ENCODE results near the gene OSCP1.
A peak's percentile ranks its signal among the peaks of the same experiment; 100 is the strongest.

Gene OSCP1

GRCh38 chr1:36400825-36401601 is 49.2 kb downstream of the OSCP1 start:
- DNase-seq = peak; percentile 19

DNA sequence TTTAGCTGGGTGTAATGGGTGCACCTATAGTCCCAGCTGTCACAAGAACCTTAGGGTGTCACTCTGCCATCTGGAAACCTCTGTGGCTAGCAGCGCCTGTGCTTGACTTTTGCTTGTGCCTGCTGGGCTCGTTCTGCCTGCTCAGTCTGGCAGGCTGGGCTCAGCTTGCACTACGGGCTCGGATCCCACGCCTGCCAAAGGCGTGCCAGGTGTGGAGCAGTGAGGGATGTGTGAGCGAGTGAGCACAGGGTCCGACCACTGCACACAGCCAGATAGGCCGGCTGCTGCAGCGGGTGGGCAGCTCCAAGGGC is 49.8 kb downstream of the OSCP1 start:
- no peak for DNase-seq

GRCh38 chr1:36398370-36398977 is 51.8 kb downstream of the OSCP1 start:
- DNase-seq = no peak

GRCh38 chr1:36397378-36398230 is 52.6 kb downstream of the OSCP1 start, which contains the start of gene LSM10:
LSM10 (minus strand) TSS chr1:36397908; CDS start chr1:36394129, 3,779 bp downstream.
- DNase-seq = peak; percentile 85

GRCh38 chr1:36397083-36397377 is 53.2 kb downstream of the OSCP1 start:
- no peak for DNase-seq

DNA sequence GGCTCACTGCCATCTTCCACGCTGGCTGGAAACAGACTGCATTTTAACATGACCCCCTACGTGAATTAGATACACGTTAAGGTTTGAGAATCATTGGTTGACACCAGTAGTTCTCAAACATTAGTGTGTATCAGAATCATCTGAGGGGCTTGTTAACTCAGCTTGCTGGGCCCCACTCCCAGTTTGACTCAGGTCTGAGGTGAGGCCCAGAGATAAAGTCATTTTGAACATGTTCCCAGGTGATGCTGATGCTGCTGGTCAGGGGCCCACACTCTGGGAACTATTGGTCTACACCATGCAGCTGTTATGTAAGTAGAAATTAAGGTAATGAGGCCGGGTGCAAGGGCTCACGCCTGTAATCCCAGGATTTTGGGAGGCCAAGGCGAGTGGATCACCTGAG is 53.9 kb downstream of the OSCP1 start:
- DNase-seq = no peak

DNA sequence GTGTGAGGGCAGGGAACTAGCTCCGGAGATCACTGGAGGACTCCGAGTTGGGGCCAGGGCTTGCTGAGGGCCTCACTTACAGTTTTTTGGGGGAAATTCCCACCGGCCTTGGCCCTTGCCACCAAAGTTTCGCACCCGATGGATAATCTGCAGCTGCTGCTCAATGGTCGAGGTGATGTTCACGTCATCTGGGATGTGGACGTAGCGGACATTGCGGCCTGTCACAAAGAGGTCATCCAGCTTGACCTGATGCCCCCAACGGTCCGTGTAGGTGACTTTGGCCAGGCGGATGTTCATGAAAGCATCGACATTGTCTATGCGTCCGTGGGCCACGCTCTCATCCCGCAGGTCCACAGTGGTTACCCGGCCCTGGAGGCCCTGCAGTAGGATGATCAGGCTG is 56.6 kb downstream of the OSCP1 start:
- no peak for DNase-seq

DNA sequence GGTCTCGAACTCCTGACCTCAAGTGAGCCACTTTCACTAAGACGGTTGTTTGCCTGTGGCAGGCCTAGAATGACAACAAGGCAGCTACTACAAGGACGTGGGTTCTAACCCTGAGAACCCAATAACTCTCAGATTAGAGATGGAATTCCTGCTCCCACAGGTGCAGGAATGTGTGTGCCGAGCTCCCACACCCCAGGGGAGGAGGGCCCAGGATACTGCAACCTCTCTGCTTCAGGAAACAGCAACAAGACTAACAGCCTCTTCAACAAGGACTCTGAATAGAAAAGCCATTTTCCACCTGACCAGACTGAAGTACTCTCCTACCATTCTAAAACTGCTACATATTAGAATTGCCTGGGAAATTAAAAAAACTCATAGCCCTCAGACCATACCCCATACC is 57.4 kb downstream of the OSCP1 start:
- DNase-seq = no peak

DNA sequence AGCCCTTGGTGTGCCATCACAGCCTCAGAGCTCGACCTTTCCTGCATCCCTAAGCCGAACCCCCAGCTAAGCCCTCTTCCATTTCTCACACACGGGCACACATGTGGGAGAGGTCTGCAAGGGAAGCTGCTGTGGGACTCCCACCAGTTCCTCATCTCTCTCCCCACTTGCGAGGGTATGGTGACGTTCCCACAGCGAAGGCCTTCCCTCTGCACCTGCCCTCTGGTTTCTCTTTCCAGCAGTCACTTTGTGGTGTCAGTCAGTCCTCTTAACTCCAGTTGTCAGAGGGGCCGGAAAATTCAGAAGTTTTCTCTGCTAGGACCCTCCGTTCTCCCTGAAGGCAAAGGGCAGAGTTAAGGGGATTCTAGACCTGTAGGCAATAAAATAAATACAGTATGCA is 59.0 kb downstream of the OSCP1 start:
- no peak for DNase-seq

- no peak for DNase-seq
Observed at GRCh38 chr1:36390411-36390810, 59.8 kb downstream of the OSCP1 start.

- no peak for DNase-seq
Observed at GRCh38 chr1:36389999-36390398, 60.3 kb downstream of the OSCP1 start.

GRCh38 chr1:36389261-36389660 is 61.0 kb downstream of the OSCP1 start:
- DNase-seq = no peak

DNA sequence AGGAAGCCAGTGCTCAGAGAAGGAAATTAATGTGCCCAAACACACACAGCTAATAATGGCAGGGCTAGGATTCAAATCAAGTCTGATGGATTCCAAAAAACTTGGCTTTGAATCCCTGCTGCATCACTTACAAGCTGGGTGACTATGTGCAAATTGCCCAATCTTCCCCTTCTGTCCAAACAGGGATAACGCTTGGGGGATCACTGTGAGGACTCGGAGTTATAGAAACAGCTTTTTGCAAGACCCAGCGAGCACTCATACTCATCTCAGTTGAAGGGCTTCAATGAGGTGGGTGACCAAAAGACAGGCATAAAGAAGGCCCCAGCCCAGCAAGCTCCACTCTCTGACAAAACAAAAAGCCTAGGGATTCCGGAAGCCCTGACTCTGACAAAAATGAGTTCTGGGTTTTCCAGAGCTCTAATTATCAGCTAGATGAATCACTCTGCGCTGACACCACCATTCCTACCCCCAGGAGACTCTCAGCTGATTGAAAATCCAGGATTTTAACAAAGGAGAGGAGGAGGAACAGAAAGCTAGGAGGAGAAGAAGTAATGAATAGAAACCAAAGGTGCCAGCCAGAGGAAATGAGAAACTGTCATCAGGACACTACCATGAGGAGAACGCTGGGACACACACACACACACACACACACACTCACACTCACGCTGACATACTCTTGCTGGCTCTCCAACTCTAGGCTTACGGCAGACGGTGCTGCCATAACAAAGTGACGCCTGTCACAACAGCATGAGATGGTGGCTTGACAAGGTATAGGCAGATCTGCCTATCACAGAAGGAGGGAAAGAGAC is 62.9 kb downstream of the OSCP1 start:
- DNase-seq = no peak

- DNase-seq = peak; percentile 84
Observed at GRCh38 chr1:36386265-36387140, 63.7 kb downstream of the OSCP1 start.

GRCh38 chr1:36385410-36386264 is 64.6 kb downstream of the OSCP1 start, which contains the start of gene STK40:
STK40 (minus strand) TSS chr1:36385924; CDS start chr1:36361332, 24,592 bp downstream.
- peak; percentile 98 for DNase-seq

DNA sequence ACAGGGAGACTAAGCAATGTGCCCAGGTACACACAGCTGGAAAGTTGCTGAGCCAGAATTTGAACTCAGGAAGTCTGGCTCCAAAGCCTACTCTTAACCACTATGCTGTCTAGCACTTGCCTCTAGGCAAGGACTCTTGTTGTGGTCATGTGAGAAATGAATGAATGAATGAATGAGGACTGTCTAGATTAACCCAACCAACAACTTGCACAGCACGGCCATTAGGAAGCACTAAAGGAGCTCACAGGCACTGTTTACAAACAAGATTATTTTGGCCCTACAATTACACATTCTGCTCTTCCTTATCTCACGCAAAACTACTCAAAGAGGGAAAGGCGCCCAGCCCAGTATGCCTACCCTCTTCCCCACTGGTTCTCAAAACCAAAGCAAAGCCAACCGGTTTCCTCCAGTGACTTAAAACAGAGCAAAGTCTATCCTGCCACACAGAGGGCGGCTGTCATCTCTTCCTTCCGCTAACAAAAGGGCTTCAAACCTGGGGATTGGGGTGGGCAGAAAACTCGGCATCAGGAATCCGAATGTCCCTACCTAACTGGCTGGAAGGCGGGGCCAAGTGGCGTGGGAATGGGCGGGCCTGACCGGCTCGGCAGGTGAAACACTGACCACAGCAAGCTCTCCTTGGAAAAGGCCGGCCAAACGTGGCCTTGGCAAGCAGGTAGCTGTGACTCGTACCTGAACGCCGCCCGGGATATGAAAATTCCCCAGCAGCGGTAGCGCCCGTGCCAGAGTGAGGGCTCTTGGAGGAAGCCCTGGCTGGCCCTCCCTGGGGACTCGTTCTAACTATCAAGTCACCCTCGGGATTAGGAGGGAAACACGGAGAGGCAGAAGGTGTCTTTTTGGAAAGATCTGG is 65.5 kb downstream of the OSCP1 start:
- DNase-seq = no peak

DNA sequence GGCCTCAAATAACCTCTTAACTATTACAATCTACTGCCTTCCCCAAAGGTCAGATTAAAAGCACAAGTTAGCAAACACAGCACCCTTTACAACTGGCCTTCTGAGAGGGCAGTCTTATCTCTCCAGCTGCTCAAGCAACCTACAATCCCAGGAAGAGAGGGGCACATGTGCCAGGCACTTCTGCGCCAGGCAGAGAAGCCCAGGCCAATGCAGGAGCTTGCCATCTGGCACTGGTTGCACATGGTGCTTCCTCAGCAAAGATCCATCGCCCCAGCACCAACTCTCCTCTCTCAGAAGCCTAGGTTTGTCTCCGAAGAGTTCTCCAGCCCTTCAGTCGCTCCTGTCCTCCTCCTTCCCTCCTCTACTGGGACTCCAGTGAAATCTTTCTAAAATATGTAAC is 67.0 kb downstream of the OSCP1 start:
- no peak for DNase-seq

DNA sequence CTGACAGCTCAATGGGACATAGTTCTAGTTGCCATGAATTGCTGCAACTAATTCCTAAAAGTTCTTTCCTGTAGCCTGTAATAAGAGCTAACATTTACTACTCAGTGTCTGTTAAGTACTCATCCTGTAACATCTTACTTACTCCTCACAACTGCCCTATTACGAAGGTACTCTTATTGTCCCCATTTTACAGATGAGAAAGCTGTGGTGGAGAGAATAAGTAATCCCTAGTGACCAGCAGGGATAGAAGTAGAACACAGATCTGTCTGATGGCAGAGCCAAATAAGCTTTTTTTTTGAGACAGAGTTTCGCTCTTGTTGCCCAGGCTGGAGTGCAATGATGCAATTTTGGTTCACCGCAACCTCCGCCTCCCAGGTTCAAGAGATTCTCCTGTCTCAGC is 67.6 kb downstream of the OSCP1 start:
- DNase-seq = no peak

- no peak for DNase-seq
Observed at GRCh38 chr1:36382231-36382630, 68.0 kb downstream of the OSCP1 start.

DNA sequence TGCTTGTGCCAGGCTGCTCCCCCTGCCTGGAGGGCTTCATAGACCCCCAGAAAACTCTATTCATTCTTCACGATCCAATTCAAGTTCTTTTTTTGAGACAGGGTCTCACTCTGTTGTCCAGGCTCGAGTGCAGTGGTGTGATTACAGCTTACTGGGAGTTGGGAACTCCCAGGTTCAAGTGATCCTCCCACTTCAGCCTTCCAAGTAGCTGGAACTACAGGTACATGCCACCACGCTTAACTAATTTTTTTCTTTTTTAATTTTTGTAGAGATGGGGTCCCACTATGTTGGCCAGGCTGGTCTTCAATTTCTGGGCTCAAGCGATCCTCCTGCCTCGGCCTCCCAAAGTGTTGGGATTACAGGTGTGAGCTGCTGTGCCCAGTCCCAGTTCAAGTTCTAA is 68.8 kb downstream of the OSCP1 start:
- no peak for DNase-seq

Measured in activated T-cell treated with anti-CD3 and anti-CD28 coated beads for 4 hours (primary cell).